HepG2 (cell line): ENCODE results near the gene TMEM80.

ENCODE experiments used
- ATF3 ChIP-seq: sonication (generic); formaldehyde crosslinking; IDR thresholded peaks from 2 replicates; pipeline ENCODE4 v1.4.0; 2020; ENCODE audit warnings: missing genetic modification reagents
- CTCF ChIP-seq: sonication (generic); formaldehyde crosslinking; IDR thresholded peaks from 2 replicates; pipeline ENCODE4 v1.5.0; 2020; ENCODE audit warnings: mild to moderate bottlenecking, missing genetic modification reagents, moderate library complexity
- MAFK ChIP-seq, 2 experiments: IDR thresholded peaks in 1 of 2; conservative IDR thresholded peaks in 1 of 2; 2 replicates each; pipeline ENCODE4 v1.6.1; 2011; ENCODE audit warnings: improper control_type of control experiment in 2 of 2, low read length in 2 of 2
- RBM22 ChIP-seq: fragments of 200-400 bp; formaldehyde crosslinking; optimal IDR thresholded peaks from 2 replicates; pipeline ENCODE3; 2017; ENCODE audit warnings: mild to moderate bottlenecking, low read length, moderate library complexity
- ZNF232 ChIP-seq: sonication (generic); formaldehyde crosslinking; IDR thresholded peaks from 2 replicates; pipeline ENCODE4 v1.4.0; 2020; ENCODE audit warnings: missing genetic modification reagents, borderline replicate concordance
- TF ChIP-seq, protein P1 (sequence below): IDR thresholded peaks from 2 replicates; pipeline ENCODE4 v1.6.1; 2016; ENCODE audit warnings: control low read depth

- no peak for TF ChIP-seq MAFK (conservative IDR thresholded peaks at IDR 0.05 in 1 of 2, IDR thresholded peaks at IDR 0.05 in 1 of 2; ENCODE audit: low read length in 2 of 2)
- TF ChIP-seq ZNF232 (CRISPR knock-in tag) = no peak
- TF ChIP-seq, protein P1, sequence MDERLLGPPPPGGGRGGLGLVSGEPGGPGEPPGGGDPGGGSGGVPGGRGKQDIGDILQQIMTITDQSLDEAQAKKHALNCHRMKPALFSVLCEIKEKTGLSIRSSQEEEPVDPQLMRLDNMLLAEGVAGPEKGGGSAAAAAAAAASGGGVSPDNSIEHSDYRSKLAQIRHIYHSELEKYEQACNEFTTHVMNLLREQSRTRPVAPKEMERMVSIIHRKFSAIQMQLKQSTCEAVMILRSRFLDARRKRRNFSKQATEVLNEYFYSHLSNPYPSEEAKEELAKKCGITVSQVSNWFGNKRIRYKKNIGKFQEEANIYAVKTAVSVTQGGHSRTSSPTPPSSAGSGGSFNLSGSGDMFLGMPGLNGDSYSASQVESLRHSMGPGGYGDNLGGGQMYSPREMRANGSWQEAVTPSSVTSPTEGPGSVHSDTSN (CRISPR knock-in tag) = no peak
- TF ChIP-seq RBM22 = peak; percentile 66
- no peak for TF ChIP-seq CTCF (CRISPR knock-in tag)
- TF ChIP-seq ATF3 (CRISPR knock-in tag) = no peak
Measured at GRCh38 chr11:729492-730074, 34.0 kb downstream of the TMEM80 start.
